Endodermal cell (in vitro differentiated cells): Measurements from ENCODE around the gene THSD4. TPM values are rescaled to one million over a fixed set of nuclear protein-coding genes. Genes with fewer than 3 reads are reported as not detected.

Experiments used
- DNase-seq: peaks from one replicate; pipeline ENCODE4 v3.0.0-alpha.2; 2017
- H3K27ac ChIP-seq: 2 replicates; pipeline ENCODE4 v1.5.1; 2013; ENCODE audit warnings: mild to moderate bottlenecking, low read depth, low read length, moderate library complexity
- H3K27me3 ChIP-seq: 2 replicates; pipeline ENCODE4 v1.6.1; 2013; ENCODE audit warnings: mild to moderate bottlenecking, low read length, moderate library complexity; ENCODE audit not compliant: insufficient read depth, control insufficient read depth, poor library complexity, severe bottlenecking
- H3K36me3 ChIP-seq: 2 replicates; pipeline ENCODE4 v1.7.0; 2013; ENCODE audit warnings: mild to moderate bottlenecking, low read length, moderate library complexity; ENCODE audit not compliant: control insufficient read depth, insufficient read depth
- H3K4me1 ChIP-seq: one replicate; pipeline ENCODE4 v1.7.0; 2013; ENCODE audit warnings: low read length; ENCODE audit not compliant: control insufficient read depth, insufficient read depth
- H3K4me3 ChIP-seq: 2 replicates; pipeline ENCODE4 v1.5.1; 2013; ENCODE audit warnings: mild to moderate bottlenecking, low read length, moderate library complexity
- H3K9ac ChIP-seq: 2 replicates; pipeline ENCODE4 v1.6.1; 2013; ENCODE audit warnings: mild to moderate bottlenecking, low read length, moderate library complexity; ENCODE audit not compliant: poor library complexity, severe bottlenecking; ENCODE audit errors: extremely low read depth
- H3K9me3 ChIP-seq: 2 replicates; pipeline ENCODE4 v1.6.1; 2013; ENCODE audit warnings: mild to moderate bottlenecking, low read length, moderate library complexity; ENCODE audit not compliant: control insufficient read depth
- H3K27ac Mint-ChIP-seq: 2 replicates; pipeline ENCODE4 v1.8.0; 2020; ENCODE audit warnings: mixed read lengths
- H3K27me3 Mint-ChIP-seq: 2 replicates; pipeline ENCODE4 v1.8.0; 2021; ENCODE audit warnings: mild to moderate bottlenecking, mixed read lengths; ENCODE audit not compliant: insufficient read depth
- H3K36me3 Mint-ChIP-seq: 2 replicates; pipeline ENCODE4 v1.8.0; 2020; ENCODE audit warnings: low read depth, mixed read lengths
- H3K4me1 Mint-ChIP-seq: 2 replicates; pipeline ENCODE4 v1.8.0; 2020; ENCODE audit warnings: mixed read lengths
- H3K4me3 Mint-ChIP-seq: 2 replicates; pipeline ENCODE4 v1.8.0; 2020; ENCODE audit warnings: mild to moderate bottlenecking, moderate library complexity, mixed read lengths
- H3K9me3 Mint-ChIP-seq: 2 replicates; pipeline ENCODE4 v1.8.0; 2020; ENCODE audit warnings: mild to moderate bottlenecking, mixed read lengths
- WGBS, 2 experiments: methylation state at CpG; one replicate each; pipeline versions ENCODE4 v1.1.5 to v1.1.7; 2013; ENCODE audit warnings: missing lambda C conversion rate in 2 of 2, mixed read lengths in 1 of 2; ENCODE audit not compliant: insufficient coverage in 1 of 2, insufficient read length in 1 of 2; 5-methylcytosine and 5-hydroxymethylcytosine counted together
- total RNA-seq, 2 donors: library from RNA; stranded (reverse); fragmentation: NEBNext Ultra II Directional in 1 of 2; extraction: Animal tissue kit (Norgen Biotek cat#: 25700) in 1 of 2; gene quantifications; 2 replicates in 1 of 2; 3 replicates in 1 of 2; pipeline ENCODE4 v1.2.1, GENCODE V29; 2021
- TF ChIP-seq, protein P1 (sequence below): fragments of 200-600 bp; sonication (generic); conservative IDR thresholded peaks from 2 replicates; pipeline ENCODE4 v1.5.0; 2021; ENCODE audit warnings: antibody characterized with exemption, mild to moderate bottlenecking

The THSD4 gene
- total RNA-seq, 2 donors from 2014 or later = 4.6 to 5.4 TPM

DNA sequence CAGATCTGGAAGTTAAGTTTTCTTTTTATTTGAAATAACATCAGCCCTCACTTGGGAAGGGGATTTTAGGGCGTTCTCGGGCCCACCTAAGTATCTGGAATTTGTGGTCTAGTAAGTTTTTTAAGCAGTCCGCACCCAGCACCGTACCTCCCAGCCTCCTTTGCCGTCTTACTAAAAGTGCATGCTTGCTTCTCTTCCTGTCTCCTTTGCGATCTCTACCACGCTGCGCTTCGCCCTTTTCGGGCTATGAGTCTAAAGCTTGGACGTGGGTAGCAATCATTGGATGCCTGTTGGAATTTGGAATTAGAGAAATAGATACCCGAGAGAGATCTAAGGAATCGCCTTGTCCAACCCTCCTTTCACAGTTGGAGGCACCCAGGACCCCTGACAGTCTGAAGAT is 1.1 kb downstream of the THSD4 start:
- DNase-seq = no peak
- no peaks in the 10 kb centered on the region for H3K36me3 ChIP-seq
- H3K9ac ChIP-seq = no peak overlapping the region
- peaks cover 30% of the 10 kb centered on the region for H3K27me3 Mint-ChIP-seq
- no peak overlapping the region for H3K27ac ChIP-seq
- H3K27me3 ChIP-seq = peaks cover 28% of the 10 kb centered on the region
- H3K9me3 ChIP-seq = no peaks in the 10 kb centered on the region
- TF ChIP-seq, protein P1, sequence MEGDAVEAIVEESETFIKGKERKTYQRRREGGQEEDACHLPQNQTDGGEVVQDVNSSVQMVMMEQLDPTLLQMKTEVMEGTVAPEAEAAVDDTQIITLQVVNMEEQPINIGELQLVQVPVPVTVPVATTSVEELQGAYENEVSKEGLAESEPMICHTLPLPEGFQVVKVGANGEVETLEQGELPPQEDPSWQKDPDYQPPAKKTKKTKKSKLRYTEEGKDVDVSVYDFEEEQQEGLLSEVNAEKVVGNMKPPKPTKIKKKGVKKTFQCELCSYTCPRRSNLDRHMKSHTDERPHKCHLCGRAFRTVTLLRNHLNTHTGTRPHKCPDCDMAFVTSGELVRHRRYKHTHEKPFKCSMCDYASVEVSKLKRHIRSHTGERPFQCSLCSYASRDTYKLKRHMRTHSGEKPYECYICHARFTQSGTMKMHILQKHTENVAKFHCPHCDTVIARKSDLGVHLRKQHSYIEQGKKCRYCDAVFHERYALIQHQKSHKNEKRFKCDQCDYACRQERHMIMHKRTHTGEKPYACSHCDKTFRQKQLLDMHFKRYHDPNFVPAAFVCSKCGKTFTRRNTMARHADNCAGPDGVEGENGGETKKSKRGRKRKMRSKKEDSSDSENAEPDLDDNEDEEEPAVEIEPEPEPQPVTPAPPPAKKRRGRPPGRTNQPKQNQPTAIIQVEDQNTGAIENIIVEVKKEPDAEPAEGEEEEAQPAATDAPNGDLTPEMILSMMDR = no peak
- H3K4me1 ChIP-seq = no peaks in the 10 kb centered on the region
- WGBS, 2 experiments = 29 to 71% methylated on average over 9 to 13 of the region's 13 CpGs
- peaks cover 31% of the 10 kb centered on the region for H3K4me1 Mint-ChIP-seq
- peak overlapping the region; percentile 71 for H3K4me3 Mint-ChIP-seq
- peak overlapping the region; percentile 82 for H3K4me3 ChIP-seq
- H3K27ac Mint-ChIP-seq = no peak overlapping the region
- no peaks in the 10 kb centered on the region for H3K9me3 Mint-ChIP-seq
- H3K36me3 Mint-ChIP-seq = no peaks in the 10 kb centered on the region

GRCh38 chr15:71116942-71117341 is 1.7 kb downstream of the THSD4 start:
- no peak overlapping the region for H3K4me3 ChIP-seq
- WGBS, 2 experiments = 93% methylated on average over 3 of the region's 3 CpGs; no CpG with 5 or more reads in 1 of the 2 experiments
- TF ChIP-seq, protein P1 = no peak
- H3K9ac ChIP-seq = no peak overlapping the region
- no peaks in the 10 kb centered on the region for H3K9me3 Mint-ChIP-seq
- no peak for DNase-seq
- no peaks in the 10 kb centered on the region for H3K9me3 ChIP-seq
- H3K36me3 ChIP-seq = no peaks in the 10 kb centered on the region
- peaks cover 37% of the 10 kb centered on the region for H3K4me1 Mint-ChIP-seq
- peaks cover 28% of the 10 kb centered on the region for H3K27me3 ChIP-seq
- H3K27ac ChIP-seq = no peak overlapping the region
- no peaks in the 10 kb centered on the region for H3K36me3 Mint-ChIP-seq
- H3K4me1 ChIP-seq = no peaks in the 10 kb centered on the region
- no peak overlapping the region for H3K27ac Mint-ChIP-seq
- H3K27me3 Mint-ChIP-seq = peaks cover 30% of the 10 kb centered on the region
- H3K4me3 Mint-ChIP-seq = peak overlapping the region; percentile 71

DNA sequence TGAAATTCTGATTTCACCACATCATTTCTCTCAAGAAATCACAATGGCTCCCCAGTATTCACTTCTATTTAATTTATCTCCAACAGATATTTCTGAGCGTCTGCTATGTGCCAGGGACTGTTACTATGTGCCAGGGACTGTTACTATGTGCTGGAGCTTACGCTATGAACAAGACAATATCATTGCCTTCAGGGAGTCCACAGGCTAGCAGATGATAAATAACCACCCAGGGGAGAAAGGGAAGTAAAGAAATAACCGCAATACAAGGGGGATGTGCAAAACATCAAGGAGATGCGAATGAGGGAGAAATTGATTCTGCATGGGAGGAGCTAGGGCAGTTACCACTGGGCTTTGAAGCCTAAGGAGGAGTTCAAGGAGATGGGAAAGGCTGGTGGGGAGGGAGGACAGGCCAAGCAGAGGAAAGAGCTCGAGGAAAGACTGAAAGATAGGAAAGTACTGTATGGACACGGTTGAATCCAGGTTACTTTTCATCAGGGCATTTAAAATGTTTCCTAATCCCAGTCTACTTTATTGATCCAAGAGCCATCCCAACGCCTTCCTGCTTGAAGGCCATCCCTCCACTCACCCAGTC is 2.5 kb downstream of the THSD4 start:
- Histone ChIP-seq H3K4me3 (no peak overlapping the region), H3K4me1 (no peaks in the 10 kb centered on the region), H3K36me3 (no peaks in the 10 kb centered on the region), H3K27me3 (peaks cover 28% of the 10 kb centered on the region), H3K9ac (no peak overlapping the region), H3K27ac (no peak overlapping the region), H3K9me3 (no peaks in the 10 kb centered on the region)
- peaks cover 37% of the 10 kb centered on the region for H3K4me1 Mint-ChIP-seq
- TF ChIP-seq, protein P1 = no peak
- H3K27ac Mint-ChIP-seq = no peak overlapping the region
- 85 to 89% methylated on average over 6 to 7 of the region's 7 CpGs for WGBS, 2 experiments
- peaks cover 30% of the 10 kb centered on the region for H3K27me3 Mint-ChIP-seq
- no peaks in the 10 kb centered on the region for H3K9me3 Mint-ChIP-seq
- no peak for DNase-seq
- no peaks in the 10 kb centered on the region for H3K36me3 Mint-ChIP-seq
- no peak overlapping the region for H3K4me3 Mint-ChIP-seq
